ENCODE results near the gene NPAS3.

Gene NPAS3

GRCh38 chr14:33019346-33019745, 80.7 kb downstream of the NPAS3 start:
- H3K4me3 ChIP-seq (ENCODE audit: low read depth, low read length) = no peak overlapping the region
- in situ Hi-C loops (cut with HindIII; ENCODE audit: low sequenced_read_pairs) = no loop called here
- no peak for DNase-seq (ENCODE audit: low read depth)
- TF ChIP-seq, protein P1, sequence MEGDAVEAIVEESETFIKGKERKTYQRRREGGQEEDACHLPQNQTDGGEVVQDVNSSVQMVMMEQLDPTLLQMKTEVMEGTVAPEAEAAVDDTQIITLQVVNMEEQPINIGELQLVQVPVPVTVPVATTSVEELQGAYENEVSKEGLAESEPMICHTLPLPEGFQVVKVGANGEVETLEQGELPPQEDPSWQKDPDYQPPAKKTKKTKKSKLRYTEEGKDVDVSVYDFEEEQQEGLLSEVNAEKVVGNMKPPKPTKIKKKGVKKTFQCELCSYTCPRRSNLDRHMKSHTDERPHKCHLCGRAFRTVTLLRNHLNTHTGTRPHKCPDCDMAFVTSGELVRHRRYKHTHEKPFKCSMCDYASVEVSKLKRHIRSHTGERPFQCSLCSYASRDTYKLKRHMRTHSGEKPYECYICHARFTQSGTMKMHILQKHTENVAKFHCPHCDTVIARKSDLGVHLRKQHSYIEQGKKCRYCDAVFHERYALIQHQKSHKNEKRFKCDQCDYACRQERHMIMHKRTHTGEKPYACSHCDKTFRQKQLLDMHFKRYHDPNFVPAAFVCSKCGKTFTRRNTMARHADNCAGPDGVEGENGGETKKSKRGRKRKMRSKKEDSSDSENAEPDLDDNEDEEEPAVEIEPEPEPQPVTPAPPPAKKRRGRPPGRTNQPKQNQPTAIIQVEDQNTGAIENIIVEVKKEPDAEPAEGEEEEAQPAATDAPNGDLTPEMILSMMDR (IDR thresholded peaks at IDR 0.05; ENCODE audit: low read depth, low read length, missing control alignments) = no peak

DNA sequence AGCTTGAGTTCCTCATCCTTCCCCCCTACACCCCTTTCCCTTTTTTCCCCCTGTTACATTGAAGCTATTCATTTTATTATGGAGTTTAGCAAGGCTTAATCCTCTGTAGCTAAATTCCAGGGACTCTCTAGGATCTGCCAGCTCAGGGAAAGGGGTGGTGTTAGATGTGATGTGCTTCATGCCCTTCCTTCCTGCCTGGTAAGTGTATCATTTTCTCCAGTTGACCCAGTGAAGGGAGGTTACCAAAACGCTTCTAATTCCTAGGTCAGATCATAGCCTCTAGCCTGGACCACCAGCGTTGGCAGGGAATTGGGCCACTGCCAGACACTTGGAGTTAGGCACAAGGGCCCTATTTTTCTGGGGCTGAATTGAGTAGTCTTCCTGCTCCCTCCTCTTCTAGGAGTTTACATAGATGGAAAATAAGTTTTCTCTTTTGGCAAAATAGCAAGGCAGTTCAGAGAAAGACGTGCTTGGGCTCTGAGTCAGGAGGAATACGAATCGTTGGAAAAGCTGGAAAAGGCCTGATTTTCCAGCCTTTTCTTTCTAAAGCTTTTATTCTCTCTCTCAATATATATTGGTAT, 88.3 kb downstream of the NPAS3 start:
- H3K4me3 ChIP-seq (ENCODE audit: low read depth, low read length) = no peak overlapping the region
- peak; percentile 22 for DNase-seq (ENCODE audit: low read depth)
- TF ChIP-seq, protein P1 (IDR thresholded peaks at IDR 0.05; ENCODE audit: low read depth, low read length, missing control alignments) = no peak
- in situ Hi-C loops (cut with HindIII; ENCODE audit: low sequenced_read_pairs) = no loop called here

DNA sequence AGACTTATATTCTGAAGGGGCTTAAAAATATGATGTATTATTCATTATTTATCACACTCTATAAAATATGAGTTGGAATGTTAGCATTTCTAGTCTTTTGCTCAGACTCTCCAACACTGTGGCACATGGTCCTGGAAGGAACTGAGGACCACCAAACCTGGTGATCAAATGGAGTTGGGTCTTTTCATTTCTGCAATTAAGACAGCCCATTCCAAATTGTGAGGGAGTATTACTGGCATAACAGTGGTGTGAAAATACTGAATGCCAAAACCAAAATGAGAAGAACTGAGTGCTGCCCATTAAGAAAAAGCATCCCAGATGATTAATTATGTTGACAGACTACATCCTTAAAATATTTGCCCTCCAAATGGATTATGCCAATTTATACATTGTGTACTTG, 90.8 kb downstream of the NPAS3 start:
- no peak for DNase-seq (ENCODE audit: low read depth)
- in situ Hi-C loops (cut with HindIII; ENCODE audit: low sequenced_read_pairs) = no loop called here
- no peak overlapping the region for H3K4me3 ChIP-seq (ENCODE audit: low read depth, low read length)
- TF ChIP-seq, protein P1 (IDR thresholded peaks at IDR 0.05; ENCODE audit: low read depth, low read length, missing control alignments) = no peak

- TF ChIP-seq, protein P1 (IDR thresholded peaks at IDR 0.05; ENCODE audit: low read depth, low read length, missing control alignments) = no peak
- no peak overlapping the region for H3K4me3 ChIP-seq (ENCODE audit: low read depth, low read length)
These were observed 91.7 kb downstream of the NPAS3 start for GRCh38 chr14:33030386-33030785.

DNA sequence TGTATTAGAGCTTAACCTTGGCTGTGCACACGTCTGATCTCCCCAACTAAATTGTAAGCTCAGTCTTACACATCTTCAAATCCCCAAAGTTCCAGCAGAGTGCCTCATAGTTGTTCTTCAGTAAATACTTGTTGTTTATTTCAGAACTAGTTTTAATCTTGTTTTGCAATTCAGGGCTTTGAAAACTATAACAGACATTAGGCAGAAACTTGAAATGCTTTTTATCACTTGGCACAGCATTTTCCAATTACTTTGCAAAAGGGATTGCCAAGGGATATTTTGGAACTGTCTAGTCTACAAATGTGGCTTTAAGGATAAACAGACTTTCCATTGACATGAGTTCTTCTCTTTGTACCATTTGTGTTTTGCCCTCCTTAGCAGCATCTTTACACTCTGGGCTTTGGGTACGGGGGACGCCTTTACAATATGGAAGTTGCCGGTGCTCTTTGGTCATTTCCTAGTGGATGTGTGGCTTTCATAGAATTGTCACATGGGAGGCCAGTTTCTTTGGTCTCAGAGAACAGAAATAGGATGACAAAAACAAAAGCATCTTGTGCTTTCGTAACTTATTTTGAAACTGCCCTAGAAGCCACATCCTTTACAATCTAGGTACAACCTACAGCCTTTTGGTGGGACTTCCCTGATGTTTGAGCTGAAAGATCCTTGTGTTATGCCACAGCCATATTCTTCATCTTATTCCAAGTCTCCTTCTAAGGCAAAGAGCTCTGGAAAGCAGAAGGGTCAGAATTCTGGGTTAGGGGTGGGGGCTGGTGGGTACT, 96.9 kb downstream of the NPAS3 start:
- no peak overlapping the region for H3K4me3 ChIP-seq (ENCODE audit: low read depth, low read length)
- in situ Hi-C loops (cut with HindIII; ENCODE audit: low sequenced_read_pairs) = no loop called here
- TF ChIP-seq, protein P1 (IDR thresholded peaks at IDR 0.05; ENCODE audit: low read depth, low read length, missing control alignments) = no peak
- no peak for DNase-seq (ENCODE audit: low read depth)

More at GRCh38 chr14:33030386-33030785, 91.7 kb downstream of the NPAS3 start:
- in situ Hi-C loops (cut with HindIII; ENCODE audit: low sequenced_read_pairs) = no loop called here
- no peak for DNase-seq (ENCODE audit: low read depth)

- TF ChIP-seq, protein P1 (IDR thresholded peaks at IDR 0.05; ENCODE audit: low read depth, low read length, missing control alignments) = no peak
- in situ Hi-C loops (cut with HindIII; ENCODE audit: low sequenced_read_pairs) = no loop called here
- DNase-seq (ENCODE audit: low read depth) = no peak
These were observed 100.6 kb downstream of the NPAS3 start for GRCh38 chr14:33039311-33039710.

More at GRCh38 chr14:33039311-33039710, 100.6 kb downstream of the NPAS3 start:
- H3K4me3 ChIP-seq (ENCODE audit: low read depth, low read length) = no peak overlapping the region

Data from astrocyte of the cerebellum (primary cell).